GM12864 (cell line): Measurements from ENCODE around the gene CNTF.

Experiments
- DNase-seq: peaks from one replicate; pipeline ENCODE4 v3.0.0-alpha.2; 2011; ENCODE audit warnings: low read depth
- H3K4me3 ChIP-seq: 2 replicates; pipeline ENCODE4 v1.5.1; 2011; ENCODE audit warnings: mild to moderate bottlenecking, low read depth, low read length, control low read depth
- CTCF ChIP-seq: IDR thresholded peaks from 2 replicates; pipeline ENCODE4 v1.5.1; 2011; ENCODE audit warnings: low read depth, mild to moderate bottlenecking, moderate library complexity, low read length, control low read depth, inconsistent platforms; ENCODE audit errors: missing control alignments

CNTF gene

GRCh38 chr11:58621586-58622262 is 741 bp upstream of the CNTF start:
- TF ChIP-seq CTCF = no peak
- no peak overlapping the region for H3K4me3 ChIP-seq
- DNase-seq = no peak

GRCh38 chr11:58625086-58625485 is 2.6 kb downstream of the CNTF start:
- TF ChIP-seq CTCF = no peak
- no peak overlapping the region for H3K4me3 ChIP-seq
- DNase-seq = no peak

- no peak overlapping the region for H3K4me3 ChIP-seq
- no peak for TF ChIP-seq CTCF
- no peak for DNase-seq
These were observed 3.5 kb downstream of the CNTF start for GRCh38 chr11:58625826-58626460.

GRCh38 chr11:58626934-58627483 is 4.5 kb downstream of the CNTF start:
- no peak for TF ChIP-seq CTCF
- DNase-seq = no peak
- H3K4me3 ChIP-seq = no peak overlapping the region

- no peak for DNase-seq
- H3K4me3 ChIP-seq = no peak overlapping the region
- TF ChIP-seq CTCF = no peak
These were observed 6.0 kb downstream of the CNTF start for GRCh38 chr11:58628446-58628845.

GRCh38 chr11:58629857-58630256 is 7.4 kb downstream of the CNTF start:
- no peak overlapping the region for H3K4me3 ChIP-seq
- TF ChIP-seq CTCF = peak; percentile 68

More at GRCh38 chr11:58629857-58630256, 7.4 kb downstream of the CNTF start:
- no peak for DNase-seq
